ENCODE results near the gene CDKN2B-AS1. TPM values are rescaled to one million over a fixed set of nuclear protein-coding genes. Genes with fewer than 3 reads are reported as not detected.

The CDKN2B-AS1 gene
- total RNA-seq, 1 experiment from 2014 or later = not detected

- Mint-ChIP-seq H3K9me3 (peaks cover 0 to 2% of the 10 kb centered on the region in 2 experiments; a peak in 1 of 5 replicates), H3K36me3 (ENCODE audit: insufficient read depth in 1 of 3, low read depth in 3 of 3) (no peaks in the 10 kb centered on the region; a peak in 1 of 7 replicates), H3K4me3 (no peak overlapping the region), H3K27me3 (ENCODE audit: low read depth) (no peaks in the 10 kb centered on the region), H3K4me1 (peaks cover 5 to 6% of the 10 kb centered on the region in 2 experiments; a peak in 3 of 4 replicates), H3K27ac (no peak overlapping the region)
- no peak overlapping the region for H3K4ac ChIP-seq (ENCODE audit: low read depth, low read length)
- no peak overlapping the region for H4K5ac ChIP-seq (ENCODE audit: insufficient read length, low read depth, low read length)
- H3K14ac ChIP-seq (ENCODE audit: insufficient read depth, low read length) = no peak overlapping the region
- H3K18ac ChIP-seq (ENCODE audit: insufficient read length, low read depth, low read length) = no peak overlapping the region
- no peak overlapping the region for H2BK20ac ChIP-seq (ENCODE audit: low read depth, low read length, poor library complexity, severe bottlenecking)
- H3K27ac ChIP-seq (ENCODE audit: insufficient read length, low read depth, low read length) = no peak overlapping the region
- H4K91ac ChIP-seq (ENCODE audit: insufficient read length, low read depth, low read length) = no peak overlapping the region
- H3K79me2 ChIP-seq (ENCODE audit: insufficient read depth, low read length) = no peaks in the 10 kb centered on the region
- WGBS (ENCODE audit: extremely low coverage, insufficient read length, low lambda C conversion rate) = no CpG with 5 or more reads among the region's 1 CpG
- no peak overlapping the region for H4K8ac ChIP-seq (replicated peaks; ENCODE audit: insufficient read length, low read depth, low read length)
- no peak overlapping the region for H2BK15ac ChIP-seq (ENCODE audit: low read depth, low read length)
- H3K9me3 ChIP-seq (ENCODE audit: control insufficient read depth, low read depth, low read length) = no peaks in the 10 kb centered on the region
- H3K4me2 ChIP-seq (ENCODE audit: insufficient read depth, insufficient read length, low read length) = no peak overlapping the region
- no peak for DNase-seq
- H3K56ac ChIP-seq (ENCODE audit: insufficient read length, low read depth, low read length) = no peak overlapping the region
- no peak overlapping the region for H3T11ph ChIP-seq (ENCODE audit: low read length)
- no peak overlapping the region for H2BK5ac ChIP-seq (ENCODE audit: insufficient read length, low read length)
- H3K4me1 ChIP-seq (ENCODE audit: insufficient read depth, low read length) = no peaks in the 10 kb centered on the region
- TF ChIP-seq CTCF (conservative IDR thresholded peaks at IDR 0.05) = no peak
- H4K20me1 ChIP-seq (ENCODE audit: control insufficient read depth, insufficient read depth, insufficient read length) = no peaks in the 10 kb centered on the region
- H3K27me3 ChIP-seq (ENCODE audit: insufficient read depth, low read length) = no peaks in the 10 kb centered on the region
- no peak overlapping the region for H3K23ac ChIP-seq (ENCODE audit: insufficient read length, low read depth, low read length)
- H3K23me2 ChIP-seq (ENCODE audit: insufficient read length, low read depth, low read length, poor library complexity, severe bottlenecking) = no peaks in the 10 kb centered on the region
- no peak overlapping the region for H2BK12ac ChIP-seq (ENCODE audit: insufficient read length, low read depth, low read length)
- no peaks in the 10 kb centered on the region for H3K79me1 ChIP-seq (ENCODE audit: insufficient read depth, low read depth, low read length, poor library complexity, severe bottlenecking)
- no peak overlapping the region for H3K9ac ChIP-seq (ENCODE audit: extremely low read depth, insufficient read length, low read length)
- H2BK120ac ChIP-seq (ENCODE audit: low read depth, low read length, poor library complexity, severe bottlenecking) = no peak overlapping the region
- H2AK5ac ChIP-seq (ENCODE audit: insufficient read length, low read length) = no peak overlapping the region
- H2AFZ ChIP-seq (ENCODE audit: low read length) = no peak overlapping the region
Measured at GRCh38 chr9:22088717-22089061, 94.1 kb downstream of the CDKN2B-AS1 start.

Measured in H9 (cell line).